Muscle layer of duodenum (tissue), 2 donors: ENCODE results near the gene KCNIP4.

Source experiments
- H3K27ac ChIP-seq: one replicate; pipeline ENCODE4 v1.7.0; 2013; ENCODE audit warnings: mild to moderate bottlenecking, low read length
- H3K27me3 ChIP-seq: one replicate; pipeline ENCODE4 v1.7.0; 2013; ENCODE audit warnings: low read depth, mild to moderate bottlenecking, control low read depth, low read length
- H3K36me3 ChIP-seq, 2 donors: one replicate each; pipeline ENCODE4 v1.7.0; 2013; ENCODE audit warnings: low read length in 2 of 2, control low read depth in 1 of 2, mild to moderate bottlenecking in 1 of 2; ENCODE audit not compliant: insufficient read depth in 2 of 2, control insufficient read depth in 1 of 2
- H3K4me1 ChIP-seq, 2 donors: one replicate each; pipeline ENCODE4 v1.7.0; 2013; ENCODE audit warnings: low read length in 2 of 2, mild to moderate bottlenecking in 2 of 2, control low read depth in 1 of 2, moderate library complexity in 1 of 2; ENCODE audit not compliant: insufficient read depth in 2 of 2, control insufficient read depth in 1 of 2
- H3K4me3 ChIP-seq, 2 donors: one replicate each; pipeline ENCODE4 v1.7.0; 2013; ENCODE audit warnings: low read length in 2 of 2, low read depth in 1 of 2, mild to moderate bottlenecking in 1 of 2
- H3K9me3 ChIP-seq, 2 donors: one replicate each; pipeline ENCODE4 v1.7.0; 2013; ENCODE audit warnings: low read length in 2 of 2, control low read depth in 1 of 2, mild to moderate bottlenecking in 1 of 2; ENCODE audit not compliant: control insufficient read depth in 1 of 2
- donor health status: healthy.

Gene KCNIP4

DNA sequence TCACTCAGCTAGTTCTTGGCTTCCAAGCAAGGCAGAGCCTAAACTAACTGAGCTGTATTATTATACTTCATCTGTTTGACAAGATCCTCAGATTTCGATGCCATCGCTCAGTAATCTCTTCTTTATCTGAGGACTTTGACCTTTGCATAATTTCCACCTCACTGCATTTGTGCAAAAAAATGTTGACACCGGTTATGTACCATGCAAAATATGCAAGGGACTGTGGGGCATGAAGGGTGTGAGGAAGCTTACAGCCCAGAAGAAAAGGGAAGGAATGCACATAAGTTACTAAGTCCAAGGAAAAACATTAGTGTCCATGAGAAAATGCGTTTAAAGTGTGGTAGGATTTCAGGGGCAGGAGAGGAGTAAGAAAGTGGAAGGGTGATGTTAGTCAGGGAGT lies 953.0 kb downstream of the KCNIP4 start:
- Histone ChIP-seq H3K27me3 (no peaks in the 10 kb centered on the region), H3K4me3 (no peak overlapping the region), H3K36me3 (no peaks in the 10 kb centered on the region), H3K4me1 (no peaks in the 10 kb centered on the region), H3K27ac (no peak overlapping the region), H3K9me3 (peaks cover 0 to 3% of the 10 kb centered on the region in 2 donors)

DNA sequence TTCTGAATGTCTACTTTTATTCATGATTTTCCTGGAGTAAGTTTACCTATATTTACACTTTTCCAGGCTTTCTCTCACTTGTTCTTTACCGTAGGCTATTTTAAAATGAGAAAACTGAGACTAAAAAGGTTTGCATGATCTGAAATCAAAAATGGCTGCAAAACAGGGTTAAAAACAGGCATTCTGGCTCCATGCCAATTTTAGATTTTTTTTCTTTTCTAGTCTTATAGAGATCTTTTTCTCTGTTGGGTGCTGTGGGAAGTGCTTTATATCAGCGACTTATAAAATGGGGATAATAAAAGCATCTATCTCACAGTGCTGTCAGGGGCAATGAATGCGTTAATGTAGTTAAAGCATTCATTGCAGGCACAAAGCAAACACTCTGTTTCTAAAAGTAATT lies 953.6 kb downstream of the KCNIP4 start:
- H3K9me3 ChIP-seq, result peaks cover 0 to 3% of the 10 kb centered on the region in 2 donors

DNA sequence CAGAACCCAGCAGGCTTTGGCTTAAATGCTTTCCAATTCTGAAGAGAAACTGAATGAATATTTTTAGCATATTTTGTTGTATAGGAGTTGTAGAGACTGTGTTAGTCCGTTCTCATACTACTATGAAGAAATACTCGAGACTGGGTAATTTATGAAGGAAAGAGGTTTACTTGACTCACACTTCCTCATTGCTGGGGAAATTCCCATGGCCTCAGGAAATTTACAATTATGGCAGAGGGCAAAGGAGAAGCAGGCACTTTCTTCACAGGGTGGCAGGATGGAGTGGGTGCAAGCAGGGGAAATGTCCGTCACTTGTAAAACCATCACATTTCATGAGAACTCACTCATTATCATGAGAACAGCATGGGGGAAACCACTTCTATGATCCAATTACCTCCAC lies 956.6 kb downstream of the KCNIP4 start:
- H3K4me1 ChIP-seq, result no peaks in the 10 kb centered on the region
- peaks cover 0 to 3% of the 10 kb centered on the region in 2 donors for H3K9me3 ChIP-seq
- H3K36me3 ChIP-seq, result no peaks in the 10 kb centered on the region
- no peak overlapping the region for H3K27ac ChIP-seq
- H3K4me3 ChIP-seq, result no peak overlapping the region
- no peaks in the 10 kb centered on the region for H3K27me3 ChIP-seq

More for the DNA sequence above, 953.6 kb downstream of the KCNIP4 start:
- no peak overlapping the region for H3K27ac ChIP-seq
- no peaks in the 10 kb centered on the region for H3K36me3 ChIP-seq
- H3K4me1 ChIP-seq, result no peaks in the 10 kb centered on the region
- no peak overlapping the region for H3K4me3 ChIP-seq
- H3K27me3 ChIP-seq, result no peaks in the 10 kb centered on the region

- Histone ChIP-seq H3K36me3 (no peaks in the 10 kb centered on the region), H3K9me3 (no peaks in the 10 kb centered on the region), H3K4me3 (no peak overlapping the region), H3K4me1 (peaks cover 0 to 5% of the 10 kb centered on the region in 2 donors), H3K27me3 (no peaks in the 10 kb centered on the region), H3K27ac (no peak overlapping the region)
Measured at GRCh38 chr4:20987191-20987590, 961.4 kb downstream of the KCNIP4 start.

DNA sequence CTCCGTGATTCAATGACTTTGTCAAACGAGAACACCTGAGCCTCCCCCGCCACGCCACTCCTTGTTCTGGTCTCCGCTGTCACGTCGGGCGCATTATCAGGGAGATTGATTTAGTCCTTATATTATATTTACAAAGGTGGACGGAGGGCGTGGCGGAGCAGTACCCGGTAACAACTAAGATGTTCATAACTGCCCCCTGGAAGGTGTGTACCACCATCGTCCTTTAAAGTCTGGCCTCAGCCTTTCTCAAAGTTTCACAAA lies 964.1 kb downstream of the KCNIP4 start:
- Histone ChIP-seq H3K9me3 (no peaks in the 10 kb centered on the region), H3K27me3 (no peaks in the 10 kb centered on the region), H3K4me1 (peaks cover 0 to 5% of the 10 kb centered on the region in 2 donors), H3K27ac (no peak overlapping the region), H3K36me3 (no peaks in the 10 kb centered on the region), H3K4me3 (peak overlapping the region; percentile 47 to 54)

DNA sequence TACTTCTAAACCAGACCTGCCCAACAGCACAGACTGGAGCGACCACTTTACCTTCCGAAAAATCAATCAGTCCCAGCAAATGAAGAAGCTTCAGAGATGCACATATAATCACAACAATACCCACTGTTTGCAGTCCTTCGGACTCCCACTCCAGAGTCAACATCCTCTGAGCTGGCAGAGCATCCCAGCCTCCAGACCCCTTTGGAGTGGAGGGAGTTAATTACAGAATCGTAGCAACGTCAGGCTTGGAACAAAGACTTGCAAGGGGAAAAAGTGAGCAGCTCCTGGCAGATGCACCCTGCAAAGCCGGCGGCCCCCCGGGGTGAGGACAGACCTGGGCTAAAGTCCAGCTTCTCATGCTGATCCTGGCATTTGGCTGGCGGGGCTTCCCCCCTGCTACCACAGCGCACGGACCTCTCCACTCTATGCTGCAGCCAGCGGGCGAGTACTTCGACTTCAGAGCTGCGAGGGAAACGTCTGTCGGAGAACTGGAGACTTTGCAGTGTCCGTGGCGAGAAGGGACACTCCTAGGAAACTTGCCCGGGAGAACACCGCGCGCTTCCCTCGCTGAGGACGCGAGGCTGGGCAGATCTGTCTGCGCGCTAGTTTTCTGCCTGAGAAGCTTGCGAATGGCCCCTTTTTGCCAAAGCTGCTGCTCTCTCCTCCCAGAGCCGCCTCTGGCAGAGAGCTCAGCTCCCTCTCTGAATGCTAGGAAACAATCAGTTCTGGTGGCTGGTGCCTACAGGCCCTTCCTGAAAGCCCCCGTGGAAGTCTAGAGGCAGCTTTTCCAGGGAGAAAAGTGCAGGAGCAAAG lies 964.6 kb downstream of the KCNIP4 start:
- Histone ChIP-seq H3K4me3 (peak overlapping the region; percentile 47 to 54), H3K4me1 (peaks cover 0 to 5% of the 10 kb centered on the region in 2 donors), H3K27me3 (no peaks in the 10 kb centered on the region), H3K27ac (peak overlapping the region; percentile 5), H3K9me3 (no peaks in the 10 kb centered on the region), H3K36me3 (no peaks in the 10 kb centered on the region)

- peaks cover 0 to 5% of the 10 kb centered on the region in 2 donors for H3K4me1 ChIP-seq
- H3K27ac ChIP-seq, result no peak overlapping the region
- H3K27me3 ChIP-seq, result no peaks in the 10 kb centered on the region
- peak overlapping the region in 1 of 2 donors; percentile 54 for H3K4me3 ChIP-seq
- no peaks in the 10 kb centered on the region for H3K9me3 ChIP-seq
- no peaks in the 10 kb centered on the region for H3K36me3 ChIP-seq
Measured at GRCh38 chr4:20982544-20982943, 966.0 kb downstream of the KCNIP4 start.

- Histone ChIP-seq H3K9me3 (no peaks in the 10 kb centered on the region), H3K4me3 (no peak overlapping the region), H3K4me1 (peaks cover 0 to 5% of the 10 kb centered on the region in 2 donors), H3K27ac (no peak overlapping the region), H3K36me3 (no peaks in the 10 kb centered on the region), H3K27me3 (no peaks in the 10 kb centered on the region)
Measured at GRCh38 chr4:20960291-20960690, 988.3 kb downstream of the KCNIP4 start.

DNA sequence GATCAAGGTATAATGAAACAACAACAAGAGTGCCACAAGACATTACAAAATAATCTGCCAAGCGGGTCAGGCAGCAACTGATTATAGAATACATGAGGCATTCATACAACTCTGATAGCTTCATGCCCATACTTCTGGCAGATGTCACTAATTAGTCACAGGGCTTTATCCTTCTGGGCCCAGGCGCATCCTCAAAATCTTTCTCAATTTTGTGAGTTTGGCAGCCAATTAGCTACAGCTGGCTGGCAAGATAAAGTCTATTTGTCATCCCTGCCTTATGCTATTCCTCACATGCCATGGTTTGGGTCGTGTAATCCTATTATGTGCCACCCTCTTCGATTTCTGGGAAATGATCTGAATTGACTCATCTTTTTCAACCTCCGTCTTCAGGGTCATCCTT lies 994.0 kb downstream of the KCNIP4 start:
- Histone ChIP-seq H3K27ac (no peak overlapping the region), H3K27me3 (no peaks in the 10 kb centered on the region), H3K9me3 (no peaks in the 10 kb centered on the region), H3K4me1 (peaks cover 0 to 5% of the 10 kb centered on the region in 2 donors), H3K36me3 (no peaks in the 10 kb centered on the region), H3K4me3 (no peak overlapping the region)

DNA sequence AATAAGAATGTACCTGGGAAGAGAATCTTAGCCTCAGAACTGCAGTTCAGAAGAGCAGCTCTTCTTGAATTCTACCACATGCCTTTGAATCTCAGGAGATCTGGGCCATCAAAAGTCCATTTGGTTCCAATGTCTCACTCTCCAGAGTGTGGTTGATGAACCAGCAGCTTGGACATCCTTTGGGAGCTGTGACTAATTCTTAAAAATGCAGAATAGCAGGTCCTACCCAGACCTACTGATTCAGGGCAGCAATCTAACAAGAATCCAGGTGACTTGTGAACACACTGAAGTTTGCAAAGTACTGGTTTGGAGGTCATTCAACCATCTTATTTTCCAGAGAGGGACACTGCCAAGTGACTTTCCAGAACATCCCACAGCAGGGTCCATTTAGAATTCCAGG lies 1003.6 kb downstream of the KCNIP4 start:
- no peak overlapping the region for H3K27ac ChIP-seq
- no peaks in the 10 kb centered on the region for H3K36me3 ChIP-seq
- no peaks in the 10 kb centered on the region for H3K27me3 ChIP-seq
- H3K9me3 ChIP-seq, result no peaks in the 10 kb centered on the region
- peaks cover 0 to 5% of the 10 kb centered on the region in 2 donors for H3K4me1 ChIP-seq
- H3K4me3 ChIP-seq, result no peak overlapping the region

- Histone ChIP-seq H3K4me1 (peaks cover 0 to 5% of the 10 kb centered on the region in 2 donors), H3K27ac (no peak overlapping the region), H3K27me3 (no peaks in the 10 kb centered on the region), H3K4me3 (no peak overlapping the region), H3K36me3 (no peaks in the 10 kb centered on the region), H3K9me3 (no peaks in the 10 kb centered on the region)
Measured at GRCh38 chr4:20944451-20944850, 1004.1 kb downstream of the KCNIP4 start.

DNA sequence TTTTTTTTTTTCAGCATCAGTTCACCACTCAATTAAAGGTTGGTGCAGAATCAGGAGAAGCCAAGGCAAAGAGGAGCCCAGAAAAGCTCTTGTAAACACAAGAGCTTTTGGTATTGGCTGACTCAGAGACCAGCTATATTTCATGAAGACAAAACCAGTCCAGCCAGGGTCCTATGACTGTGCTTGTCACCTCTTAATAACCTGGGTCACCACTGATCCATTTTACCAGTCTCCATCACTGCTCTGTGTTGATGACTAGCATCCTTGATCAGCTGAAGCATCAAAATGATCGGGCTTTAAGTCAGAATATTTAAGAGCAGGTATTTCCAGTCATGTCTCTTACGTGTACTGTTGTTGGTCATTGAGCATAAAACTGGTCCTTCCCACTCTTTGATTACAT lies 1010.4 kb downstream of the KCNIP4 start:
- H3K27ac ChIP-seq, result no peak overlapping the region
- no peaks in the 10 kb centered on the region for H3K36me3 ChIP-seq
- H3K27me3 ChIP-seq, result no peaks in the 10 kb centered on the region
- no peak overlapping the region for H3K4me3 ChIP-seq
- H3K9me3 ChIP-seq, result no peaks in the 10 kb centered on the region
- H3K4me1 ChIP-seq, result peaks cover 0 to 5% of the 10 kb centered on the region in 2 donors
